Measurements from ENCODE around the gene RNASEH2B.

- TF ChIP-seq CTCF (IDR thresholded peaks at IDR 0.05) (no peak), CEBPB (IDR thresholded peaks at IDR 0.05) (no peak), MAX (IDR thresholded peaks at IDR 0.05) (no peak), MAZ (IDR thresholded peaks at IDR 0.05; ENCODE audit: borderline replicate concordance, low read depth, low read length) (no peak), RFX5 (IDR thresholded peaks at IDR 0.05) (no peak)
These were observed 38.2 kb upstream of the RNASEH2B start for GRCh38 chr13:50871405-50871804.
